GM19351 (cell line): ENCODE measurements around the gene HDHD3.
"Not testable (repeated sequence)": the region's sequence is repeated elsewhere in the genome, so short reads cannot be mapped to it uniquely, and the experiment has no call there.

Experiments
- ATAC-seq: cut with Tn5 transposase; IDR thresholded peaks from one replicate; pipeline ENCODE4 v1.9.1; 2021; ENCODE audit warnings: mild to moderate bottlenecking, moderate library complexity; ENCODE audit not compliant: unreplicated experiment

The HDHD3 gene, protein sequence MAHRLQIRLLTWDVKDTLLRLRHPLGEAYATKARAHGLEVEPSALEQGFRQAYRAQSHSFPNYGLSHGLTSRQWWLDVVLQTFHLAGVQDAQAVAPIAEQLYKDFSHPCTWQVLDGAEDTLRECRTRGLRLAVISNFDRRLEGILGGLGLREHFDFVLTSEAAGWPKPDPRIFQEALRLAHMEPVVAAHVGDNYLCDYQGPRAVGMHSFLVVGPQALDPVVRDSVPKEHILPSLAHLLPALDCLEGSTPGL

DNA sequence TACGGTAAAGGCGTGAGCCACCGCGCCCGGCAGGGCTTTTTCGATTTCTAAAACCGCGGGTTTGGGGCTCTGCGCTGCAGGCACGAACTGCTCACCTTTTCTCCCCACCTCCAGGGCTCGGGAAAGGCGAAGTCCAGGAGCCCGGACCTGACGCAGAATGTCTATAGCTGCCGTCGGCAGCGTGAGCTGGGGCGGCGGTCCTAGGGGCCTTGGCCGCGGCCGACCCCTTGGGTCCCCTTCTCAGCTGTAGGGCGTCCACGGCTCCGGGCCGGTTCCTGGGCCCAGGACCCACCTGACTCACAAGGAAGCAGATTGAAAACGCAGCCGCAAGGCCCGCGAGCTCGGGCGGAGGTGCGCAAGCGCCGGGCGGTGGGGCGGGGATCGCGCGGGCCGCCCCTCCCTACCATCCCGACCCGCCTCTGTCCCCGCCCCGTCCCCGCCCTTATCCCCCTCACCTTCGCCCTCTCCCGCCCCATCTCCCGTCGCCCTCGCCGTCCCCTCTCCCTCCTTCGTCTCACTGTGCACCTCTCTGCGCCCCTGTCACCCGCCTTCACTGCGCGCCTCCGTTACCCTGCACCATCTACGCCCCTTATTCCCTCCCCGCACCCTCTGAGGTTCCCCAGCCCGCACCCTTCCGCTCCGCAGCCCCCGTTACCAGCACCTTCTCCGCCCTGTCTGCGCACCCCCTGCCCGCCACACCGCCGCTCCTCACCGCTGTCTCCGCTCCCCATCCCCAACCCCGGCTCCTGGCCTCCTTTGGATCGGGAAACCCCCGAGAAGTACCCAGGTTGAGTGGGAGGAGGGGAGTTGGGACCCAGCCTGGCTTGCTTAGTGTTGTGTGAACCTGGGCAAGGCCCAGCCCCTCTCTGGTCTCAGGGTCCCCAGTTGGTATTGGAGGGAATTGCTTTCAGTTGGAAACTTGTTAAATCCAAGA lies at the start of gene HDHD3:
Gene HDHD3 (minus strand): TSS at position 353 of the 934 bp plus-strand sequence. CDS start 2,632 bp downstream, outside the sequence.
- peak; percentile 73 for ATAC-seq

DNA sequence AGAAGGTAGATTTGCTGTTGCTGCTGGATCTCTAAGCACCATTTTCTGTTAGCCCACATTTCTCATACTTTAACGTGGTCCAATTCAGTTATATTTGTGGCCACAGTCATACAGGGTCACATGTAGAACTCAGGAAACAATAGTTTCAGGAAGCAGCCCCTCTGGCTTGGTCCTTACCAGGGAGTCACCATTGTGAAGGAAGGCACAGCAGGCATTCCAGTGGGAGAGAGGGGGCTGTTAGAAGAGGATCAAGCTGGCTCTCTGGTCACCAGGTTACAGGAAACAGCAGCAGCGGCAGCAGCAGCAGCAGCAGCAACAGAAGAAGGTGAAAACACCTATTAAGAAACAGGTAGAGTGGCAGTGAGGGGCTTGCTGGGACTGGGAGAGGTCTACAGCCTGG lies 48.3 kb upstream of the HDHD3 start:
- no peak for ATAC-seq

DNA sequence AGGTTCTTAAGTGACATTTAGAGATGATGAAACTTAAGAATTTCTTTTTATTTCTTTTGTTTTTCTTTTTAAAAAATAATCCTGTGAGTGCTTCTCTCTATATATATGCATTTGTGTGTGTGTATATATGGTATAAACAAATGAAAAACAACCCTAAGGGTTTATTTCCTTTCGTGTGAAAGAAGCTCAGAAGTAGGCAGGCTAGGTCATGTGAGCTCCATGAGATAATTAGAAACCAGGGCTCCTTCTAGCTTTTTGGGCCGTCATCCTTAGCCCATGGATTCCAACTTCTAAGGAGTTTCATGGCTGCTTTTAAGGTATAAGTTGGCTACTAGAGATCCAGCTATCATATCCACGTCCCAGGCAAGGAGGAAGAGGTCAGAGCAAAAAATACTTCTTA lies 44.9 kb upstream of the HDHD3 start:
- ATAC-seq: no peak

DNA sequence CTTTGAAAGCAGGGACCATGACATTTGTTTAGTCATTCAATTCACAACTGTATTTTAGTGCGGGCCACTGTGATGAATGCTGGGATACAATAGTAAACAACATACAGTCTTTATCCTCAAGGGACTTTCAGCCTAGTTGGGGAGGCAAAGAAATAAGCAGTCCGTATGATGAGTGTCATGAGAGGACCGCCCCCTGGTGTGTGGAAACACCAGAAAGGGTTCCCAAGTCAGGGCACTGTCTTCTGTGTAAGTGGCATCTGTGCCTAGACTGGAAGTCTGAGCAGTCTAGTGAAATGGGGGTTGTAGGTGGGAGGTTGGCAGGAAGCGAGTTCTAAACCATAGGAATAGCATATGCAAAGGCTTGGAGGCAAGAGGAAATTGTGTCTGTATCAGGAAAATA lies 40.6 kb upstream of the HDHD3 start:
- ATAC-seq: no peak

DNA sequence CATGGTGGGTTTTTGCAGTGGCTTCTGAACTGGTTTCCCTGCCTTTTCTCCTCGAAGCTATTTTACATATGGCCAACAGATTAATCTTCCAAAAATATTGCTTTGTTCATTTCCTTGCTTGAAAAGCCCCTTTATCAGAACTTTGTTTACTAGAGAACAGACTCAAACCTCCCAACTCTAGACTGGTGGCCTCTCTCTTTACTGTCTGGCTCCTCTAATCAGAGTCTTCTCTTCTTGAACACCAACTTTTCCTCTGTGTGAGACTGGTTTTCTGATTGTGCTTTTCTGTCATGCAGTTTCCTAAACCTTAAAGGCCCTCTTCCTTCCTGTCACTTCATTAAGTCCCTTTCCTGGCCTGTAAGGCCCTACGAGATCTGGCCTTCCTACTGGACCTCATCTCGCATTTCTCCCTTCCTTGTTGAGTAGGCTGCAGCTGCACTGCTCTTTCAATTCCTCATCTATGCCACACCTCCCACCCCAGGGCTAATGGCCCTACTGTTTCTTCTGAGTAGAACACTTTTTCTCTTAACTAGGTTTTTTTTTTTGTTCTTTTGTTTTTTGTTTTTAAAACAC lies 39.4 kb upstream of the HDHD3 start:
- ATAC-seq: peak; percentile 100

DNA sequence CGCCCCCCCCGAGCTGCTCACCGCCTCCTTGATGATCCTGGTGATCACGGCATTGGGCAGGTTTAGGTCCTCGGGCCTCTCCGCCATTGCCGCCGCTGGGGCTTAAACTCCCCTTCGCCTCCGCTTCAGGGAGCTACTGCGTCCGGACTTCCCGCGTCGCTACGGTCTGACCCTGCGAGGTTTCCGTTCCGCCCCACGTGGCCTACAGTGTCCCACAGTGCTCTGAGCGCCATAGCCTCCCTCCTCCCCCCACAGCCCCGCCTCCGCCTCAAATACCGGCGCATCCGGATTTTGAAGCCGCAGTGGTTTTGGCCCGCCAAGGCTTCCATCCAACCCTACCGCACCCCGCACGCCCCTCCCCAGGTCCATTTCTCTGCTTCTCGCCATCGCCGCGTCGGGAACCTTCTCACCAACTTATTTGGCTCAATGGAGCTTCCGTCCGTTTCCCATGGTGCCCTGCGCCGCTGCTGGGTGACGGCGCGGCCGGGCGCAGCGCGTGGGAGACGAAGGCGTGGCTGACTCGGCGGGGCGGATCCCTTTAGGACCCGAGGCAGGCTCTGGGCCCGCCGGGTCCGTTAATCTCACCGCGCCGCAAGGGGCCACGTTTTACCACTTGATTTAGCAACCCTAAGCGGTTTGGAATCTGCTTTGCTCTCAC lies 33.5 kb upstream of the HDHD3 start, which contains the start of the genes C9orf43 and POLE3:
Gene C9orf43 (plus strand): TSS at position 541 of the 658 bp plus-strand sequence. CDS start 2,747 bp downstream, outside the sequence.
Gene POLE3 (minus strand): TSS at position 469 of the 658 bp plus-strand sequence. CDS start 382 bp downstream, at position 87.
- peak; percentile 93 for ATAC-seq

DNA sequence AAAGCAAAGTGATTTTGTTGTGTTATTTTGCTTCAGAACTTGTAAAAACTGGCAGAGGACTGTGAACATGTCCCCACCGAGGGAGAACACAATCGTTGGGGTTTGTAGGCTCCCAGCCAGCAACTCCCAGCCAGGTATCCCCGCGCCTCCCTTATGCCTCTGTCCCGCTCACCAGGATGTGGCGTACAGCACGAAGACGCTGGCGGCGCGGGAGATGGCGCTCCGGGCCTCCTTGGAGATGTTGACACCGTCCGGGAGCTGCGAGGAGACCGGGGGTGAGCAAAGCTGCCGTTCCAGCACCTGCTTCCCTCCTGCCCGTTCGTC lies 33.1 kb upstream of the HDHD3 start:
- ATAC-seq: no peak

DNA sequence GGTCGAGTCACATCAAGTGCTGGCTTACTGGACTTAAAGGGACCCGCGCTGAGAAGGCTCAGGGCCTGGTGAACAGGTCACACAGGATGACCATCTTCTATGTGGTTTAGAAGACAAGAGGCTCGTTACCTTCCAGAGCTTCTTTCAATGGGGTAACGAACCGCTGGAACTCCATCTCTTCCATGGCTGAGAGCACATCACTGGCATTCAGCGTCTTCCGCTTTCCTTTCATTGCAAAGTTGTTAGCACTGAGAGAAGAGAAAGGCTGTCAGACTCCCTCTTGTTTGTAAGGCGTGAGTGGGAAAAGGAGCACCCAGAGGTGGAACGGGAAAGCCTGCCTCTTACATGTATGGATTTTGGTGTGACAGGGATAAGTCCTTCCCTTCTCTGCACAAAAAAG lies 32.7 kb upstream of the HDHD3 start:
- ATAC-seq: no peak

DNA sequence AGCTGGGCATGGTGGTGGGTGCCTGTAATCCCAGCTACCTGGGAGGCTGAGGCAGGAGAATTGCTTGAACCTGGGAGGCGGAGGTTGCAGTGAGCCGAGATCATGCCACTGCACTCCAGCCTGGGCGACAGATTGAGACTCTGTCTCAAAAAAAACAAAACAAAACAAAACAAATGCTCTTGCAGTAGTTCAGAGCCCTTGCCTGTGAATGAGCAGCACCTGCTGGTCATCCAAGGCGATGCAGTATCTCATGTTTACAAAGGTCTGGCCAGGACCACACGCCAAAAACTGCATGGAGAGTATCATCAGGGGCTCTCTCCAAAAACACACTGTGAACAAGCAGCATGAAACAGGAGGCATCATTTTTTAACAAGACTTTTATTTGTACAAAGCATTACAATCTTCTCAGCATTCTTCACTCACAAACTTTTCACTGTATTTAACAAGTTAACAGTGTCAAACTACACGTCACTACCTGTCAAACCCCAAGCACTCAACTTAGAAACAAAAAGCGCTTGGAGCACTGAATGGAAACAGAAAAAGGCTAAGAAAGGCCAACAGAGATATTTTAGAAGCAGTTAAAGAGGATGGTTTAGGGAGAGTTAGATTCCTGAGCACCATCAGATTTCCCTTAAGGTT lies 30.2 kb upstream of the HDHD3 start:
- peak; percentile 39 for ATAC-seq

DNA sequence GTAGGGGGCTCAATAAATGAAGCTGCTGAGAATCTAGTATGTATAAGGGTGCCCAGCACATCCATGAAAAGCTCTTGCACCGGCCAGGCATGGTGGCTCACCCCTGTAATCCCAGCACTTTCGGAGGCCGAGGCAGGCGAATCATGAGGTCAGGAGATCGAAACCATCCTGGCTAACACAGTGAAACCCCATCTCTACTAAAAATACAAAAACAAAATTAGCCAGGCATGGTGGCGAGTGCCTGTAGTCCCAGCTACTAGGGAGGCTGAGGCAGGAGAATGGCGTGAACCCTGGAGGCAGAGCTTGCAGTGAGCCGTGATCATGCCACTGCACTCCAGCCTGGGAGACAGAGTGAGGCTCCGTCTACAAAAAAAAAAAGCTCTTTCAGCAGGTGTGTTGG lies 29.6 kb upstream of the HDHD3 start:
- ATAC-seq: not testable (repeated sequence)

DNA sequence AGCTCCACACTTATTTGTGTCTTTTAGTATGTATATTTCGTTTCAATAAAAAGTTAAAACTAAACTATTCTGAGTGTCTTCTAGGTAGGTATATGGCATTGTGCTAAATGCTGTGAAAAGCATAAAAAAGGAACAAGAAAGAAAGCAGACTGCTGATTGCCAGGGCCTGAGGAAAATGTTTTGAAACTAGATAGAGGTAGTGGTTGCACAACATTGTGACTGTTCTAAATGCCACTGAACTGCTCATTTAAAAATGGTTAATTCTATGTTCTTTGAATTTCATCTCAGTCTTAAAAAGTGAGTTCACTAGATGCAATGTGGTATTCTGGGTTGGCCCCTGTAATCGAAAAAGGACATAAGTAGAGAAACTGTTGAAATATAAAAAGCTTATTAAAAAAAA lies 26.9 kb upstream of the HDHD3 start:
- no peak for ATAC-seq

DNA sequence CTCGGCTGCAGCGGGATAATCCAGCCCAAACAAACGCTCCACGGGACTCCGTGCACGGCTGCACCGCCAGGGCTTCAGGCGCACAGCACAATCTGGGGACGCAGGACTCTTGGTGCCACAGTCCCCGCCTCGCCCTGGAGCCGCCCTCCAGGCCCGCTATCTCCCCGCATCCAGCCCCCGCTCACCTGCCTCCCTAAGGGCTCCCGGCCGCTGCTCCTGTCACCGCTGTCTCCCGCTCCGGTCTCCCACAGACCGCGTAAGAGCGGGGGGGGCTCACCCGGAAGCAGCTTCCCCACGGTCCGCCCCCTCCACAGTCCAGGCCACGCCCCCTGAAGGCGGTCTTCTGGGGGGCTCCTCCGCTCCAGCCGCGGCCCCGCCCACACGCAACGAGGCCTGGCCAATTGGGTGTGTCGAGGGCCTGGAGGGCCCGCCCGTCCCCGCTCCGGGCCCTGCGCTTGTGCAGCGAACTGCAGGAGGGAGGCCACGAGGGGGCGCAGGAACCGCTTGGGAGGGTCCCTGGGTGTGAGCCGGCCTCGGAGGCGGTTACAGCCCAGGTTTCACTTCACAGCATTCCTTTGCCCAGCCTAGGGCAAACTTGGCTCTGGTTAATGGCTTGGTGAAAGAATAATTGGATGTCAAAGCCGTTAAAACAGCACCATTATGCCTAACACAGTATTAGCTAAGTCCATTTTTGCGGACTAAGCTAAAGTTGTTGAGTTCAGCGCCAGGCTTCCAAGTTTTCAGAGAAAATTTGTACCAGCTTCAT lies 24.4 kb upstream of the HDHD3 start, which contains the start of gene ALAD:
Gene ALAD (minus strand): TSS at position 258 of the 766 bp plus-strand sequence. CDS start 7,725 bp downstream, outside the sequence.
- peak; percentile 98 for ATAC-seq

DNA sequence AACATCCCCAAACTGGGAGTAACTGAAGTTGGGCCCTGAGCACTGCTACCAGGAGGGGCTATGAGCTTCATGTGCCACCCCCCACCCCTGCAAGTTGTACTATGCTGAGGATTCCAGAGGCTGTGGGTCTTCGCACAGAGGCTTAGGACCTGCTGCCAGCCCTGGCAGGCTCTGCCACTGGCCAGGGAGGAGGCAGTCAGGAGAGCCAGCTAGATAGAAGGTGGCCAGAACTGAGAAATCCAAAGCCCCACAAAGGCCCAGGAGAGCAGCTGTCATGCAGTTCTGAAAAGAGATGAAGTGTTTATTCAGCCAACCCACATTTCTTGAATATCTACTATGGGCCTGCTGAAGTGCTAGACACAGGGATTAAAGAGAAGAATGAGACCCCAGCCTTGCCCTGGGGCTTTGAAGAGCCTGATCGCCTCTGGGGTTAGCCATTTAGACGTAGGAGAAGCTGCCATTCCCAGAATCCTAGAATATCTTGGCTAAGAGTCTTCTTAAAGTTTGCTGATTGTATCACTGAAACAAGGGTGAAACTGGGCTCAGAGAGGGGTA lies 22.9 kb upstream of the HDHD3 start:
- ATAC-seq: no peak

DNA sequence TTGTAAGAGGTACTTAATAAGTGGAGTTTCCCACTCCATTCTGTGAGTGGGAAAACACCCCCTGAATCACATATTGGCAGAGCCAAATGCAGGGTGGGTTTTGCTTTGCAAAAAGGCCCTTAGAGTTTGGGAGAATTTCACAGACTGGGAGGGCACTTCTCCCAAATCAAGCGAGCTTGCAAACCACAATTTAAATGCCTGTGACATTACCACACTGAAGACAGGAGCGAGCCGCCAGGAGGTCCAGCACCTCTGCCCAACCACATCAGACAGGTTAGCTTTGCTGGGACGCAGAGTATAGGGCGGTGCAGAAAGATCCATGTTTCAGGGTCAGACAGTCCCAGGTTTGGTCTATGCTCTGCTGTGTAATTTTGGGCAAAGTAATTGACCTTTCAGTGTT lies 22.0 kb upstream of the HDHD3 start:
- no peak for ATAC-seq

DNA sequence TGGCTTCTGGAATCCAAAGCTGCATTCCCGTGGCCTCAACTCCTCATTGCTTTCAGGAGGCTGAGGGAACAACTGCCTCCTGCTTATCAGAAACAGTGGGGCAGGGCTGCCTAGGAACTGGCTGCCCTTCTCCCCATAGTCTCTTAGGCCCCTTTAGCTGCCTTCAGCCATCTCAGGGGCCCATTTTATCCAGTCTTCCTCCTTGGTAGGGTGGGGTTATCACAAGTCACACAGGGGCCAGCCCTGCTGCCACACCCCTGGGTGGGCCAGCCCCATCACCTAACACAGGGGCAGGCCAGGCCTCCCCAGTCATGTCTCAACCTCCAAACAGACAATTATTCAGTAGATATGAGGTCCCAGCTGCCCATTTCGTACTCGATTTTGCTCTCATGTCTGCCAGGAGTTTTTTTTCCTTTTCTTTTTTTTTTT lies 20.4 kb upstream of the HDHD3 start:
- no peak for ATAC-seq

DNA sequence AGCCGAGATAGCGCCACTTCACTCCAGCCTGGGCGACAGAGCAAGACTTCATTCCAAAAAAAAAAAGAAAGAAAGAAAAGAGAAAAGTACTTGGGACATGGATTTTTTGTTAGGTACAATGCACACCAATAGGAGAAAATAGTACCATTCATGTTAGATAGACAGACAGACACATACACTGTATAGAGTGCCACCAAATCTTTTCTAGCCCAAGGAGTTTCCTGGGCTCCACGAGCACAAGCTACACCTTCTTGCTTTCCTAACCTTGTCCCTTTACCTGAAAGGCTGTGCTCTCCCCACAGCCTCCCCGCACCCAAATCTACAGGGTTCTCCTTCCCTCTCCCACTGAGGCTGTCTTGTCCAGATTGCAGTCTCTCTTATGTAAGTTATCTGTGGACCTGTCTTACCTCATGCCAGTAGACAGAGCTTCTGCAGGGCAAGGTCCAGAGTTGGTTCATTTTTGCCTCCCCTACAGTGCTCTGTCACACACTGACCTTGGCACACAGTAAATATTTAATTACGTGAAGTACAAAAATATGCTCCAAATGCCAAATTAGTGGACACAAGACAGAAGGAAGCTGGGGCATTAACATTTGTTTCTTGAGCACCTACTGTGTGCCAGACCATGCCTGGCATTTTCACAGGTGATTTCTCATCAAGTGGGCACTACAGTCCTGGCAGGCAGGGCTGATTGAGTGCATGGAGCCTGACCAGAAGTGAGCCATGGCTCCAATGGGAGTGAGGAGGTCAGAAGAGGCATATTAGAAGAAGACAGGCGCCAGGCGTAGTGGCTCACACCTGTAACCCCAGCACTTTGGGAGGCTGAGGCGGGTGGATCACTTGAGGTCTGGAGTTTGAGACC lies 18.4 kb upstream of the HDHD3 start:
- ATAC-seq: no peak

DNA sequence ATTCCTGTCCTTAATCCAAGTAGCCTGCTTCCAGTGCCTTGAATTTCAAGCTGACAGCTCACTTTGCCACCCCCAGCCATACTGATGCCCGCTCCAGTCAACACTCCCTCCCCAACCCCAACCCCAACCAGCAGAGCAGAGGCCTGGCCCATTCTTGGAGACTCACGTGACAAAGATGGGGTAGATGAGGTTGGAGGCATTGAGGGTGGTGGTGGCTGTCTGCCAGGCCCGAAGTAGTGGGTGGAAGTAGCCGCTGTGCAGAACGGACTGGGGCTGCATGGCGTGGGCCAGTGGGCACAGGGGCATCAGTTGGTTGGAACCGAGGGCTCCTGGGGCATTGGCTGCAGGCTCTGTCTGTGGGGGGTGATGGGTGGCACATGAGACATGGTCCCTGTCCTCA lies 16.5 kb upstream of the HDHD3 start:
- no peak for ATAC-seq

DNA sequence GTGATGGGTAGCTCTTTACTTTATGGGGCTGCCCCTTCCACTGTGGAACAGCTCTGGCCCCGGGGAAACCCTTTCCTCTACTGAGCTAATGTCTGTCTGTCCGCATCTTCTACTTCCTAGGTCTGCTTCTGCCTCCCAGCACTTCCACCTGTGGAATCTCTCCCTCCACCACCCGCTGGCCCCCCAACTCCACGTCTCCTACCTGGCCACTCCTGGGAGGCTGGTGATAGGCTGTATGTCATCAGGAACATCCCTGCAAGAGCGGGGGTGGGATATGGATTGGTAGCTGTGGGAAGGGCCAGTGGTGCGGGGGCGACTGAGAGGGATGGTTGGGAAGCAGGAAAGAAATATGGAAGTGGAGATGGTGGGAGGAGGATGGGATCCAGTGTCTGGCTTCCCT lies 15.1 kb upstream of the HDHD3 start:
- ATAC-seq: no peak
